Left kidney (tissue), 2 donors: ENCODE measurements around the gene MIPEP. TPM values are rescaled to one million over a fixed set of nuclear protein-coding genes. Genes with fewer than 3 reads are reported as not detected.

Experiments
- DNase-seq: peaks from one replicate; pipeline ENCODE4 v3.0.0-alpha.2; 2013
- polyA plus RNA-seq: library from polyadenylated mRNA; unstranded; fragments of 120-200 nt; gene quantifications from one replicate; pipeline ENCODE4 v1.2.1, GENCODE V29; 2013; ENCODE audit not compliant: insufficient read length

The MIPEP gene
- polyA plus RNA-seq, 1 donor = 31.6 TPM

GRCh38 chr13:23813635-23814034, 75.6 kb downstream of the MIPEP start:
- no peak for DNase-seq

- no peak for DNase-seq
Measured at GRCh38 chr13:23811366-23812062, 77.7 kb downstream of the MIPEP start.

GRCh38 chr13:23810685-23811240, 78.4 kb downstream of the MIPEP start:
- no peak for DNase-seq

- no peak for DNase-seq
Measured at GRCh38 chr13:23808803-23809202, 80.4 kb downstream of the MIPEP start.

- DNase-seq = no peak
Measured at GRCh38 chr13:23806874-23807526, 82.2 kb downstream of the MIPEP start.

- DNase-seq = no peak
Measured at GRCh38 chr13:23805821-23806220, 83.4 kb downstream of the MIPEP start.

- DNase-seq = no peak
Measured at GRCh38 chr13:23805122-23805521, 84.1 kb downstream of the MIPEP start.

GRCh38 chr13:23804166-23804565, 85.0 kb downstream of the MIPEP start:
- no peak for DNase-seq

- DNase-seq = no peak
Measured at GRCh38 chr13:23801141-23801540, 88.1 kb downstream of the MIPEP start.

GRCh38 chr13:23799945-23800344, 89.3 kb downstream of the MIPEP start:
- no peak for DNase-seq

GRCh38 chr13:23797276-23797903, 91.8 kb downstream of the MIPEP start:
- DNase-seq = no peak

- no peak for DNase-seq
Measured at GRCh38 chr13:23796551-23796950, 92.6 kb downstream of the MIPEP start.

- no peak for DNase-seq
Measured at GRCh38 chr13:23794267-23795161, 94.7 kb downstream of the MIPEP start.

- DNase-seq = no peak
Measured at GRCh38 chr13:23793711-23794110, 95.5 kb downstream of the MIPEP start.

GRCh38 chr13:23792680-23793079, 96.5 kb downstream of the MIPEP start:
- DNase-seq = no peak

- no peak for DNase-seq
Measured at GRCh38 chr13:23790577-23791170, 98.5 kb downstream of the MIPEP start.

- DNase-seq = no peak
Measured at GRCh38 chr13:23789576-23790346, 99.4 kb downstream of the MIPEP start.

GRCh38 chr13:23788459-23788858, 100.7 kb downstream of the MIPEP start:
- DNase-seq = no peak

GRCh38 chr13:23787464-23787863, 101.7 kb downstream of the MIPEP start:
- DNase-seq = no peak

GRCh38 chr13:23786607-23787006, 102.6 kb downstream of the MIPEP start:
- no peak for DNase-seq

- DNase-seq = no peak
Measured at GRCh38 chr13:23778879-23779278, 110.3 kb downstream of the MIPEP start.
